ENCODE measurements around the gene PTTG2.
A peak's percentile ranks its signal among the peaks of the same experiment; 100 is the strongest.

DNA sequence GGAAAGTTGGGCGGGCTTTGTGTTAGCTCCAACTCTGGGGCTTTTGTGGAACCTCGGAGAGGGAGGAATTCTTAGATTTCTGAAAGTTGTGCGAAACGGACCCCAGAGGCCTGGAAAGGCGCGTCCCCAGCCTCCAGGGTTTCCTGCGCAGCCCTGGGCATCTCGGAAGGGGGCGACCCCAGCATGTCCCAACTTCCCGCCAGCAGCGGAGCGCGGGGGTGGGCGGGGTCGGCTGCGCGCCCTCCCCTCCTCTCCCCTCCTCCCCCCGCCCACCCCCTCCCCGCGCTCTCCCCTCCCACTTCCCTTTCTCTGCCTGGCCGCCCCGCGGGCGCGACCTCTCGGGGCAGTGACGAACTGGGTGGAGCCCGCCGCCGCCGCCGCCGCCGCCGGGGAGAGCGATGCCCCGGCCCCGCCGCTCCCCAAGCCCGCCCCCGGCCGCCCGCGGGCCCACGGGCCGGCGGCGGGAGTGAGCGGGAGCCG, 16.8 kb downstream of the PTTG2 start:
- TF ChIP-seq RAD21 (IDR thresholded peaks at IDR 0.05; ENCODE audit: low read length), result peak; percentile 18; the same call in 1 of the 2 replicates
- TF ChIP-seq NRF1 (IDR thresholded peaks at IDR 0.05; ENCODE audit: low read depth, low read length), result no peak
- TF ChIP-seq CTCF (IDR thresholded peaks at IDR 0.05), result no peak

Measured in SK-N-SH (cell line).